PC-3 (cell line): ENCODE results near the gene FASTK. TPM values are rescaled to one million over a fixed set of nuclear protein-coding genes. Genes with fewer than 3 reads are reported as not detected.

Source experiments
- ATAC-seq: fragments of 200-7000 bp; cut with Tn5 transposase; 2 replicates; pipeline ENCODE4 v1.9.1; 2020; ENCODE audit warnings: mild to moderate bottlenecking, moderate library complexity
- BruUV-seq: library from RNA; stranded (reverse); fragments of 400-500 nt; replicated peaks from 2 replicates; lab custom pipeline; 2021; lab: Mats Ljungman, UMichigan
- CTCF ChIA-PET: fragments of 300-600 bp; sonication (Branson Sonifier 250); formaldehyde crosslinking; loops from one replicate; lab custom pipeline; 2022; ENCODE audit warnings: antibody characterized with exemption; lab: Charles Lee
- POLR2A ChIA-PET: fragments of 300-600 bp; sonication (Branson Sonifier 250); formaldehyde crosslinking; loops from one replicate; lab custom pipeline; 2022; ENCODE audit warnings: antibody characterized with exemption; ENCODE audit not compliant: unreplicated experiment; lab: Charles Lee
- DNase-seq: peaks from one replicate; pipeline ENCODE4 v3.0.0-alpha.2; 2015
- H2AFZ ChIP-seq: fragments of 300-600 bp; sonication (generic); 2 replicates; pipeline ENCODE4 v1.6.0; 2016; ENCODE audit warnings: antibody characterized with exemption, low read length
- H3F3A ChIP-seq: fragments of 300-600 bp; sonication (generic); one replicate; pipeline ENCODE4 v1.6.0; 2017; ENCODE audit warnings: antibody characterized with exemption, low read length, control low read depth, mild to moderate bottlenecking; ENCODE audit not compliant: unreplicated experiment
- H3K27ac ChIP-seq: fragments of 300-600 bp; sonication (generic); 2 replicates; pipeline ENCODE4 v1.5.1; 2016; ENCODE audit warnings: mild to moderate bottlenecking, low read length
- H3K27me3 ChIP-seq: fragments of 300-600 bp; sonication (generic); 2 replicates; pipeline ENCODE4 v1.6.1; 2016; ENCODE audit warnings: low read length, mixed read lengths
- H3K36me3 ChIP-seq: fragments of 300-600 bp; sonication (generic); 2 replicates; pipeline ENCODE4 v1.6.1; 2016; ENCODE audit warnings: low read depth, mixed run types, low read length, mixed read lengths
- H3K4me1 ChIP-seq: fragments of 300-600 bp; sonication (generic); 2 replicates; pipeline ENCODE4 v1.5.1; 2016; ENCODE audit warnings: low read length; ENCODE audit not compliant: insufficient read depth
- H3K4me2 ChIP-seq: fragments of 300-600 bp; sonication (generic); 2 replicates; pipeline ENCODE4 v1.6.0; 2016; ENCODE audit warnings: low read length
- H3K4me3 ChIP-seq: fragments of 300-600 bp; sonication (generic); 2 replicates; pipeline ENCODE4 v1.5.1; 2016; ENCODE audit warnings: mild to moderate bottlenecking, low read length, mixed read lengths
- H3K79me2 ChIP-seq: fragments of 300-600 bp; sonication (generic); 2 replicates; pipeline ENCODE4 v1.6.1; 2017; ENCODE audit warnings: low read length, mixed read lengths
- H3K9ac ChIP-seq: fragments of 300-600 bp; sonication (generic); 2 replicates; pipeline ENCODE4 v1.6.0; 2016; ENCODE audit warnings: mild to moderate bottlenecking, low read length
- H3K9me2 ChIP-seq: fragments of 300-600 bp; sonication (generic); replicated peaks from 2 replicates; pipeline ENCODE4 v1.6.1; 2016; ENCODE audit warnings: mixed run types, low read length, mixed read lengths
- H3K9me3 ChIP-seq: fragments of 300-600 bp; sonication (generic); 2 replicates; pipeline ENCODE4 v1.6.1; 2016; ENCODE audit warnings: low read length, mixed read lengths
- H4K20me1 ChIP-seq: fragments of 300-600 bp; sonication (generic); 2 replicates; pipeline ENCODE4 v1.6.1; 2016; ENCODE audit warnings: low read length, mixed read lengths
- EZH2 ChIP-seq: fragments of 300-600 bp; sonication (generic); IDR thresholded peaks from one replicate; pipeline ENCODE4 v1.6.1; 2017; ENCODE audit warnings: antibody characterized with exemption, mild to moderate bottlenecking, low read length; ENCODE audit not compliant: unreplicated experiment
- EZH2phosphoT487 ChIP-seq: fragments of 300-600 bp; sonication (generic); IDR thresholded peaks from 2 replicates; pipeline ENCODE4 v1.6.1; 2018; ENCODE audit warnings: mild to moderate bottlenecking, antibody characterized with exemption, low read length, borderline replicate concordance
- intact Hi-C: fragments of 100-400 bp; cut with micrococcal nuclease; formaldehyde crosslinking; loops from 2 replicates; pipeline ENCODE4 v1.9.0; 2023
- total RNA-seq: library from RNA; depleted of rRNA; stranded (reverse); fragments of >200 nt; gene quantifications from 2 replicates; pipeline ENCODE4 v1.2.3, GENCODE V29; 2014
- TF ChIP-seq, protein P1 (sequence below): fragments of 300-600 bp; sonication (generic); conservative IDR thresholded peaks from 2 replicates; pipeline ENCODE4 v1.5.1; 2017; ENCODE audit warnings: antibody characterized with exemption, low read depth, mild to moderate bottlenecking, low read length

Gene FASTK
- total RNA-seq, 1 experiment from 2014 or later = 163 TPM

- Histone ChIP-seq H4K20me1 (no peaks in the 10 kb centered on the region), H3K27me3 (no peaks in the 10 kb centered on the region), H3K9ac (no peak overlapping the region), H3K36me3 (peaks cover 13% of the 10 kb centered on the region), H3K79me2 (peaks cover 9% of the 10 kb centered on the region), H2AFZ (no peak overlapping the region), H3K4me3 (no peak overlapping the region), H3F3A (no peaks in the 10 kb centered on the region), H3K4me1 (peaks cover 1% of the 10 kb centered on the region; the same call in 1 of the 2 replicates), H3K4me2 (no peak overlapping the region), H3K9me3 (no peaks in the 10 kb centered on the region), H3K9me2 (no peaks in the 10 kb centered on the region), H3K27ac (no peak overlapping the region)
- ATAC-seq (no peak), DNase-seq (no peak)
- TF ChIP-seq EZH2 (no peak), EZH2phosphoT487 (no peak)
- TF ChIP-seq, protein P1, sequence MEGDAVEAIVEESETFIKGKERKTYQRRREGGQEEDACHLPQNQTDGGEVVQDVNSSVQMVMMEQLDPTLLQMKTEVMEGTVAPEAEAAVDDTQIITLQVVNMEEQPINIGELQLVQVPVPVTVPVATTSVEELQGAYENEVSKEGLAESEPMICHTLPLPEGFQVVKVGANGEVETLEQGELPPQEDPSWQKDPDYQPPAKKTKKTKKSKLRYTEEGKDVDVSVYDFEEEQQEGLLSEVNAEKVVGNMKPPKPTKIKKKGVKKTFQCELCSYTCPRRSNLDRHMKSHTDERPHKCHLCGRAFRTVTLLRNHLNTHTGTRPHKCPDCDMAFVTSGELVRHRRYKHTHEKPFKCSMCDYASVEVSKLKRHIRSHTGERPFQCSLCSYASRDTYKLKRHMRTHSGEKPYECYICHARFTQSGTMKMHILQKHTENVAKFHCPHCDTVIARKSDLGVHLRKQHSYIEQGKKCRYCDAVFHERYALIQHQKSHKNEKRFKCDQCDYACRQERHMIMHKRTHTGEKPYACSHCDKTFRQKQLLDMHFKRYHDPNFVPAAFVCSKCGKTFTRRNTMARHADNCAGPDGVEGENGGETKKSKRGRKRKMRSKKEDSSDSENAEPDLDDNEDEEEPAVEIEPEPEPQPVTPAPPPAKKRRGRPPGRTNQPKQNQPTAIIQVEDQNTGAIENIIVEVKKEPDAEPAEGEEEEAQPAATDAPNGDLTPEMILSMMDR = no peak
- intact Hi-C loops = no loop called here
- POLR2A ChIA-PET = no interaction called here
- BruUV-seq = no TSS peak
- CTCF ChIA-PET = interaction anchor here (0.6 kb wide), 1 partner anchor 13 kb away, joined by 6 read pairs; no protein-coding TSS in a partner anchor
These were observed 6.6 kb downstream of the FASTK start for GRCh38 chr7:151073990-151074389.

DNA sequence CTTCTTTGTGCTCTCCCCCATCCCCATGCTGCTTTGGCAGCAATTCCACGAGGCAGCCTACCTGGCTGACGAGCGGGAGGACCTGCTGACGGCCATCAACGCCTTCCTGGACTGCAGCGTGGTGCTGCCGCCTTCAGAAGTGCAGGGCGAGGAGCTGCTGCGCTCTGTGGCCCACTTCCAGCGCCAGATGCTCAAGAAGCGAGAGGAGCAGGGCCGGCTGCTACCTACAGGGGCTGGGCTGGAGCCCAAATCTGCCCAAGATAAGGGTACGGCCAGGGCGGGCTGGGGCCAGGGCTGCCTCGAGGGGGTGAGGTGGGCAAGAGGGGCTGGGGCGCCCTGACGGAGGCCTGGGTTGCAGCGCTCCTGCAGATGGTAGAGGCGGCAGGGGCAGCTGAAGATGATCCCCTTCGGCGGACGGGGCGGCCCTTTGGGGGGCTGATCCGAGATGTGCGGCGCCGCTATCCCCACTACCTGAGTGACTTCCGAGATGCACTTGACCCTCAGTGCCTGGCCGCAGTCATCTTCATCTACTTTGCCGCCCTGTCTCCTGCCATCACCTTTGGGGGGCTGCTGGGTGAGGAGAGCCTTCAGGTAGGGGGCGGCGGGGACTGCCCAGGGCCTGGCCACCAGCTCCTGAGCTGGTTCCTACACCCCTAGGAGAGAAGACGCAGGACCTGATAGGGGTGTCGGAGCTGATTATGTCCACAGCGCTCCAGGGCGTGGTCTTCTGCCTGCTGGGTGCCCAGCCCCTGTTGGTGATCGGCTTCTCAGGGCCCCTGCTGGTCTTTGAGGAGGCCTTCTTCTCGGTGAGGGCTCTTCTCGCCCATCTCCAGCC lies 9.4 kb downstream of the FASTK start:
- Histone ChIP-seq H3K36me3 (peaks cover 24% of the 10 kb centered on the region), H3K4me1 (no peaks in the 10 kb centered on the region), H2AFZ (no peak overlapping the region), H3K9me2 (no peaks in the 10 kb centered on the region), H3K4me2 (no peak overlapping the region), H3K4me3 (no peak overlapping the region), H3F3A (no peaks in the 10 kb centered on the region), H4K20me1 (no peaks in the 10 kb centered on the region), H3K9me3 (no peaks in the 10 kb centered on the region), H3K27me3 (no peaks in the 10 kb centered on the region), H3K9ac (no peak overlapping the region), H3K79me2 (no peaks in the 10 kb centered on the region), H3K27ac (no peak overlapping the region)
- DNase-seq (no peak), ATAC-seq (no peak)
- TF ChIP-seq, protein P1 = no peak
- TF ChIP-seq EZH2phosphoT487 (no peak), EZH2 (no peak)
- ChIA-PET POLR2A (no interaction called here), CTCF (interaction anchor here (0.6 kb wide), 1 partner anchor 38 kb away, joined by 3 read pairs; no protein-coding TSS in a partner anchor)
- intact Hi-C loops = no loop called here
- BruUV-seq = no TSS peak

DNA sequence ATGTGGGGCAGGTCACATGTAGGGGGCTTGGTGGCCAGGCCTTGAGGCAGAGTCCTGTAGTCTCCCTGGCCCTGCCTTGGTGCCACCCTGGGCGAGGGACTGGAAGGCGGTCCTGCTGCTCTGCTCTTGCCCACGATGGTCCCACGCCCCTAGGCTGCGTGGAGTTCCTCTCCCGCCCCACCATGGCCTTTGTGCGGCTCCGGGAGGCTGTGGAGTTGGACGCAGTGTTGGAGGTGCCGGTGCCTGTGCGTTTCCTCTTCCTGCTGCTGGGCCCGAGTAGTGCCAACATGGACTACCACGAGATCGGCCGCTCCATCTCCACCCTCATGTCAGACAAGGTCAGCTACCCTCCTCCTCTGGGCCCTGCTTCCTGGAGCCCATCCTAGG lies 10.0 kb downstream of the FASTK start:
- Histone ChIP-seq H3K4me2 (no peak overlapping the region), H3K79me2 (no peaks in the 10 kb centered on the region), H3K27ac (no peak overlapping the region), H4K20me1 (no peaks in the 10 kb centered on the region), H3K9me3 (no peaks in the 10 kb centered on the region), H2AFZ (no peak overlapping the region), H3F3A (no peaks in the 10 kb centered on the region), H3K9ac (no peak overlapping the region), H3K9me2 (no peaks in the 10 kb centered on the region), H3K4me1 (no peaks in the 10 kb centered on the region), H3K27me3 (no peaks in the 10 kb centered on the region), H3K36me3 (peaks cover 28% of the 10 kb centered on the region), H3K4me3 (no peak overlapping the region)
- TF ChIP-seq, protein P1 = no peak
- TF ChIP-seq EZH2 = no peak
- TF ChIP-seq EZH2phosphoT487 = no peak
- no peak for DNase-seq
- ChIA-PET POLR2A (no interaction called here), CTCF (no interaction called here)
- intact Hi-C loops = no loop called here
- ATAC-seq = no peak
- TSS peak; percentile 16 for BruUV-seq
